ENCODE measurements around the gene ARF1. TPM values are rescaled to one million over a fixed set of nuclear protein-coding genes. Genes with fewer than 3 reads are reported as not detected.

ARF1 gene
- total RNA-seq, 2 experiments from 2014 or later: 318 to 322 TPM

DNA sequence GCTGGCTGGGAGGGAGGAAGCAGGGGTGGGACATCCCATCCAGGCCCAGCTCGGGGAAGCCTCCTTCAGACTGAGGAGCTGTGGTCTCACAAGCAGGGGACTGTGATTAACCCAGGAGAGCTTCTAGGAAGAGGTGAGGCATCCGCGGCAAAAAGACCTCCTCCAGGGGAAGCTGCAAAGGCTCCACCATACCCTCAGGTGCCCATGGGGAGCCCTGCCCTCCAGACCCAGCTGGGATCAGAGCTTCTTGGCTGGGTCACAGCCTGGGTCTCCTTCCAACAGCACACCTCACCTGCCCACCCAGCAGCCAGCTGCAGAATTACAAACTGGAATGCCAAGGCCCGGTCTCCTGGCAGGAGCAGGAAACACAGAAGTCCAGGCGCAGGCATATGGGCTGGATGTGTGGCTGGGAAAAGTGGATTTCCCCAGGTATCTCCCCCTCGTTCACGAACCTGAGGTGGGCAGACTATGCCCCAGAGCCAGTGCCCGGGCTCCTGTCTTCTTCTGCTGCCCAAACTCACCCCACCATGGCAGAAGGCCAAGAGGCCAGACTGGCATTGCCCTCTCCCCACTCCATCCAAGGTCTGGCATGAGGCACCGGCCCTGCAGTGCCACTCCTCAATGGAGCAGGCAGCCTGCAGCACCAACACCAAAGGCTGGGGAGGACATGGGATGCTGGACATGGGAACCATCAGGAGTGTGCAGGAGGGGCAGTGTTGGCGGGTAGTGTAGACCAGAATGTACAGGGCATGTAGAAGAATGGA, 15.4 kb upstream of the ARF1 start:
- H3K27me3 ChIP-seq (ENCODE audit: control insufficient read depth in 1 of 2, insufficient read depth in 2 of 2, low read length in 2 of 2): peaks cover 31 to 65% of the 10 kb centered on the region in 2 experiments

DNA sequence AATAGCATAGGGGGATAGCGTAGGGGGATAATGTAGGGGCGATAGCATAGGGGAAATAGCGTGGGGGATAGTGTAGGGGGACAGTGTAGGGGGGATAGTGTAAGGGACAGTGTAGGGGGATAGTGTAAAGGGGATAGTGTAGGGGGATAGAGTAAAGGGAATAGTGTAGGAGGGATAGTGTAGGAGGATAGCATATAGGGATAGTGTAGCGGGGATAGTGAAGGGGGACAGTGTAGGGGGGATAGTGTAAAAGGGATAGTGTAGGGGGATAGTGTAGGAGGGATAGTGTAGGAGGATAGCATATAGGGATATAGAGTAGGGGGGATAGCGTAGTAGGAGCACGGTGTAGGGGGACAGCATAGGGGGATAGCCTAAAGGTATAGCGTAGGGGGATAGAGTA, 14.1 kb upstream of the ARF1 start:
- H3K4me3 ChIP-seq (ENCODE audit: low read length): no peak overlapping the region
- H3K36me3 Mint-ChIP-seq (ENCODE audit: low read depth): no peaks in the 10 kb centered on the region
- no peak for TF ChIP-seq CTCF (IDR thresholded peaks at IDR 0.05)
- ChIA-PET CTCF (no interaction called here), POLR2A (no interaction called here)
- peaks cover 0 to 15% of the 10 kb centered on the region in 2 experiments for H3K9me3 ChIP-seq (ENCODE audit: control insufficient read depth in 1 of 2, insufficient read depth in 1 of 2, low read length in 2 of 2)
- peaks cover 22 to 52% of the 10 kb centered on the region in 2 experiments for H3K27me3 ChIP-seq (ENCODE audit: control insufficient read depth in 1 of 2, insufficient read depth in 2 of 2, low read length in 2 of 2)
- H3K4me1 ChIP-seq (ENCODE audit: insufficient read depth, low read length): no peaks in the 10 kb centered on the region
- ATAC-seq (ENCODE audit: poor library complexity): no peak
- peaks cover 16% of the 10 kb centered on the region for H3K27me3 Mint-ChIP-seq
- no peaks in the 10 kb centered on the region for H3K9me3 Mint-ChIP-seq
- H3K27ac ChIP-seq (ENCODE audit: low read depth in 1 of 2, low read length in 2 of 2): no peak overlapping the region
- no peak overlapping the region for H3K4me3 Mint-ChIP-seq
- no peak for DNase-seq
- H3K27ac Mint-ChIP-seq: no peak overlapping the region
- H3K4me1 Mint-ChIP-seq (ENCODE audit: low read depth): no peaks in the 10 kb centered on the region
- no peaks in the 10 kb centered on the region for H3K36me3 ChIP-seq (ENCODE audit: insufficient read depth, low read length)
- intact Hi-C loops (cut with DNase I, micrococcal nuclease): no loop called here

More for the DNA sequence above, 15.4 kb upstream of the ARF1 start:
- Histone ChIP-seq H3K9me3 (ENCODE audit: control insufficient read depth in 1 of 2, insufficient read depth in 1 of 2, low read length in 2 of 2) (peaks cover 0 to 28% of the 10 kb centered on the region in 2 experiments), H3K4me3 (ENCODE audit: low read length) (no peak overlapping the region), H3K4me1 (ENCODE audit: insufficient read depth, low read length) (no peaks in the 10 kb centered on the region), H3K36me3 (ENCODE audit: insufficient read depth, low read length) (no peaks in the 10 kb centered on the region), H3K27ac (ENCODE audit: low read depth in 1 of 2, low read length in 2 of 2) (no peak overlapping the region)
- H3K27ac Mint-ChIP-seq: no peak overlapping the region
- no peaks in the 10 kb centered on the region for H3K4me1 Mint-ChIP-seq (ENCODE audit: low read depth)
- no peak for TF ChIP-seq CTCF (IDR thresholded peaks at IDR 0.05)
- intact Hi-C loops (cut with DNase I, micrococcal nuclease): no loop called here
- ChIA-PET CTCF (no interaction called here), POLR2A (no interaction called here)
- no peaks in the 10 kb centered on the region for H3K36me3 Mint-ChIP-seq (ENCODE audit: low read depth)
- no peak overlapping the region for H3K4me3 Mint-ChIP-seq
- DNase-seq (no peak), ATAC-seq (ENCODE audit: poor library complexity) (no peak)
- peaks cover 22% of the 10 kb centered on the region for H3K27me3 Mint-ChIP-seq
- H3K9me3 Mint-ChIP-seq: no peaks in the 10 kb centered on the region

GRCh38 chr1:228070173-228070572, 12.3 kb upstream of the ARF1 start:
- Histone ChIP-seq H3K27me3 (ENCODE audit: control insufficient read depth in 1 of 2, insufficient read depth in 2 of 2, low read length in 2 of 2) (peaks cover 18 to 36% of the 10 kb centered on the region in 2 experiments), H3K9me3 (ENCODE audit: control insufficient read depth in 1 of 2, insufficient read depth in 1 of 2, low read length in 2 of 2) (peaks cover 0 to 3% of the 10 kb centered on the region in 2 experiments), H3K4me3 (ENCODE audit: low read length) (no peak overlapping the region), H3K4me1 (ENCODE audit: insufficient read depth, low read length) (no peaks in the 10 kb centered on the region), H3K36me3 (ENCODE audit: insufficient read depth, low read length) (no peaks in the 10 kb centered on the region), H3K27ac (ENCODE audit: low read depth in 1 of 2, low read length in 2 of 2) (no peak overlapping the region)
- no peak overlapping the region for H3K4me3 Mint-ChIP-seq
- intact Hi-C loops (cut with DNase I, micrococcal nuclease): no loop called here
- no peak for TF ChIP-seq CTCF (IDR thresholded peaks at IDR 0.05)
- peaks cover 16% of the 10 kb centered on the region for H3K27me3 Mint-ChIP-seq
- POLR2A ChIA-PET: no interaction called here
- H3K9me3 Mint-ChIP-seq: no peaks in the 10 kb centered on the region
- peaks cover 5% of the 10 kb centered on the region for H3K4me1 Mint-ChIP-seq (ENCODE audit: low read depth)
- no peak overlapping the region for H3K27ac Mint-ChIP-seq
- ATAC-seq (ENCODE audit: poor library complexity) (no peak), DNase-seq (no peak)
- CTCF ChIA-PET: no interaction called here
- H3K36me3 Mint-ChIP-seq (ENCODE audit: low read depth): no peaks in the 10 kb centered on the region

Measured in CD4-positive, alpha-beta T cell (primary cell).